ENCODE data around the gene UBE2S. TPM values are rescaled to one million over a fixed set of nuclear protein-coding genes. Genes with fewer than 3 reads are reported as not detected.
"Not testable (repeated sequence)": the region's sequence is repeated elsewhere in the genome, so short reads cannot be mapped to it uniquely, and the experiment has no call there.

UBE2S gene
- total RNA-seq, 1 experiment from 2014 or later: 587 TPM

- CTCF ChIA-PET: no interaction called here
- no peaks in the 10 kb centered on the region for H3K9me3 ChIP-seq (ENCODE audit: low read depth, low read length, poor library complexity, severe bottlenecking)
- BruUV-seq (replicated peaks): no TSS peak
- no peaks in the 10 kb centered on the region for H3K27me3 ChIP-seq (replicated peaks; ENCODE audit: insufficient read depth, low read depth, low read length, poor library complexity)
- intact Hi-C loops (cut with micrococcal nuclease; ENCODE audit: unreplicated experiment): no loop called here
- no peak overlapping the region for H3K27ac ChIP-seq (ENCODE audit: low read depth, low read length, poor library complexity, severe bottlenecking)
- no peak for DNase-seq (ENCODE audit: low spot score)
- no peaks in the 10 kb centered on the region for H3K36me3 ChIP-seq (ENCODE audit: insufficient read depth, low read length, poor library complexity, severe bottlenecking)
- POLR2A ChIA-PET (ENCODE audit: low non-redundant PET): no interaction called here
- TF ChIP-seq CTCF (conservative IDR thresholded peaks at IDR 0.05; ENCODE audit: low read depth, low read length): no peak
- H3K4me1 ChIP-seq (ENCODE audit: insufficient read depth, low read length, poor library complexity, severe bottlenecking): no peaks in the 10 kb centered on the region
- no peak overlapping the region for H3K4me3 ChIP-seq (ENCODE audit: low read depth, low read length, poor library complexity, severe bottlenecking)
These were observed 16.9 kb upstream of the UBE2S start for GRCh38 chr19:55424518-55424917.

DNA sequence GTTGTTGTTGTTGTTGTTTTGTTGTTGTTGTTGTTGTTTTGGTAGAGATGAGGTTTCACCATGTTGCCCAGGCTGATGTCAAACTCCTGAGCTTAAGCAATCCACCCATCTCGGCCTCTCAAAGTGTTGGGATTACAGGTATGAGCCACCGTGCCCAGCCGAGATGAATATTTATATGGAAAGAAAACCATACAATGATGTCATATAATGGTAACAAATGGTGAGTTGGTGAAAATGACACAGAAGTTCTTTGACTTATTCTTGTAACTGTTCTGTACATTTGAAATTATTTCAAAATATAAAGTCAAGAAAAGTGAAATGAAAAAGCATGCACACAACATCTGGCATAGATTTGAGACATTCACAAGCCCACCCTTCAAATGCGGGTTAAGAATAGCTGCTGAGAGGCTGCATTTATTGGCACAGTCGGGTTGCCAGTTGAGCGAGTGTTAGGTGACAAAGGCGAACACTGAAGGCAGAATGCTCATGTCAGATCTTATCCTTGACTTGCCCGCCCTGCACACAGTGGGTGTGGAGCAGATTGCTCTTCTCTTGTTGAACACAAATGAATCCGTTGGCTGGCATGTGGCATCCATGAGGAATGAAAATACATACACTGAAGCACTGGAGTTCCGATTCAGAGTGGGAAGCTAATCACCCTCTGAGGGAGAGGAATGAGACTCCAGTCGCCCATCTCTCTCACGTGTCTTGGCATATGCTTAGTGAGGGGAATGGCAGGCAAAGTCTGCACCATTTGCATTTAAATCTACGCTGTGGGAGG lies 15.8 kb upstream of the UBE2S start:
- POLR2A ChIA-PET (ENCODE audit: low non-redundant PET): no interaction called here
- no peak overlapping the region for H3K4me3 ChIP-seq (ENCODE audit: low read depth, low read length, poor library complexity, severe bottlenecking)
- no peak for DNase-seq (ENCODE audit: low spot score)
- CTCF ChIA-PET: no interaction called here
- intact Hi-C loops (cut with micrococcal nuclease; ENCODE audit: unreplicated experiment): no loop called here
- no peaks in the 10 kb centered on the region for H3K9me3 ChIP-seq (ENCODE audit: low read depth, low read length, poor library complexity, severe bottlenecking)
- H3K27me3 ChIP-seq (replicated peaks; ENCODE audit: insufficient read depth, low read depth, low read length, poor library complexity): no peaks in the 10 kb centered on the region
- no peak for TF ChIP-seq CTCF (conservative IDR thresholded peaks at IDR 0.05; ENCODE audit: low read depth, low read length)
- no peak for TF ChIP-seq EZH2 (IDR thresholded peaks at IDR 0.05; ENCODE audit: borderline replicate concordance, low read depth, low read length, poor library complexity, severe bottlenecking)
- no peaks in the 10 kb centered on the region for H3K36me3 ChIP-seq (ENCODE audit: insufficient read depth, low read length, poor library complexity, severe bottlenecking)
- no peaks in the 10 kb centered on the region for H3K4me1 ChIP-seq (ENCODE audit: insufficient read depth, low read length, poor library complexity, severe bottlenecking)
- BruUV-seq (replicated peaks): no TSS peak
- no peak overlapping the region for H3K27ac ChIP-seq (ENCODE audit: low read depth, low read length, poor library complexity, severe bottlenecking)

DNA sequence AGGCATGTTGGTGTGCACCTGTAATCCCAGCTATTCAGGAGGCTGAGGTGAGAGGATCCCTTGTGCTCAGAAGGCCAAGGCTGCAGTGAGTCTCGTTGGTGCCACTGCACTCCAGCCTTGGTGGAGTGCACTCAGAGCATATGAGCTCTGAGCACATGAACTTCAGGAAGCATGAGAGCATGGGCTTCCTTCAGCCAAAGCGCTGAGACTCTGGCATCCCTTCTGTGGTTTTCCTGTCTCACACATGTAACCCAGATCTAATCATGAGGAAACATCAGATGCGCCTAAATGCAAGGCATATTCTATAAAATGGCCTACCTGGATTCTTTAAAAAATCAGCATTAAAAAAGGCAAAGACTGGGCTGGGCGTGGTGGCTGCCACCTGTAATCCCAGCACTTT lies 13.7 kb upstream of the UBE2S start:
- intact Hi-C loops (cut with micrococcal nuclease; ENCODE audit: unreplicated experiment); POLR2A ChIA-PET (ENCODE audit: low non-redundant PET): not testable (repeated sequence)

GRCh38 chr19:55419624-55420236 lies 12.1 kb upstream of the UBE2S start:
- no peak for DNase-seq (ENCODE audit: low spot score)

More for the DNA sequence above, 13.7 kb upstream of the UBE2S start:
- H3K36me3 ChIP-seq (ENCODE audit: insufficient read depth, low read length, poor library complexity, severe bottlenecking); H3K4me1 ChIP-seq (ENCODE audit: insufficient read depth, low read length, poor library complexity, severe bottlenecking); H3K27ac ChIP-seq (ENCODE audit: low read depth, low read length, poor library complexity, severe bottlenecking); H3K9me3 ChIP-seq (ENCODE audit: low read depth, low read length, poor library complexity, severe bottlenecking); BruUV-seq (replicated peaks); H3K4me3 ChIP-seq (ENCODE audit: low read depth, low read length, poor library complexity, severe bottlenecking); DNase-seq (ENCODE audit: low spot score); CTCF ChIA-PET; H3K27me3 ChIP-seq (replicated peaks; ENCODE audit: insufficient read depth, low read depth, low read length, poor library complexity): not testable (repeated sequence)

More at GRCh38 chr19:55419624-55420236, 12.1 kb upstream of the UBE2S start:
- no peak for TF ChIP-seq CTCF (conservative IDR thresholded peaks at IDR 0.05; ENCODE audit: low read depth, low read length)
- no peak for TF ChIP-seq EZH2 (IDR thresholded peaks at IDR 0.05; ENCODE audit: borderline replicate concordance, low read depth, low read length, poor library complexity, severe bottlenecking)
- Histone ChIP-seq H3K4me3 (ENCODE audit: low read depth, low read length, poor library complexity, severe bottlenecking) (no peak overlapping the region), H3K4me1 (ENCODE audit: insufficient read depth, low read length, poor library complexity, severe bottlenecking) (no peaks in the 10 kb centered on the region), H3K36me3 (ENCODE audit: insufficient read depth, low read length, poor library complexity, severe bottlenecking) (no peaks in the 10 kb centered on the region), H3K9me3 (ENCODE audit: low read depth, low read length, poor library complexity, severe bottlenecking) (no peaks in the 10 kb centered on the region), H3K27ac (ENCODE audit: low read depth, low read length, poor library complexity, severe bottlenecking) (no peak overlapping the region), H3K27me3 (replicated peaks; ENCODE audit: insufficient read depth, low read depth, low read length, poor library complexity) (no peaks in the 10 kb centered on the region)
- BruUV-seq (replicated peaks): no TSS peak
- intact Hi-C loops (cut with micrococcal nuclease; ENCODE audit: unreplicated experiment): loop anchor here (5.0 kb wide), 1 partner anchor 127 kb away; no protein-coding TSS in a partner anchor
- POLR2A ChIA-PET (ENCODE audit: low non-redundant PET): no interaction called here
- CTCF ChIA-PET: no interaction called here

All from A673 (cell line).